HT1080 (cell line): Measurements from ENCODE around the gene DENND4B. TPM values are rescaled to one million over a fixed set of nuclear protein-coding genes. Genes with fewer than 3 reads are reported as not detected.

Experiments
- DNase-seq: peaks from one replicate; pipeline ENCODE4 v3.0.0-alpha.2; 2015; ENCODE audit warnings: low read depth
- total RNA-seq: library from RNA; depleted of rRNA; stranded (reverse); fragments of >200 nt; shearing (Covaris generic); gene quantifications from 2 replicates; pipeline ENCODE4 v1.2.3, GENCODE V29; 2014

Gene DENND4B
- total RNA-seq, 1 experiment from 2014 or later, result 15.2 TPM

GRCh38 chr1:153968972-153969371 lies 22.5 kb upstream of the DENND4B start:
- DNase-seq, result no peak

- no peak for DNase-seq
Observed at GRCh38 chr1:153968408-153968807, 21.9 kb upstream of the DENND4B start.

- no peak for DNase-seq
Observed at GRCh38 chr1:153968000-153968363, 21.5 kb upstream of the DENND4B start.

- DNase-seq, result peak; percentile 96
Observed at GRCh38 chr1:153967107-153967999, 20.8 kb upstream of the DENND4B start, which contains the start of gene CREB3L4. TSS of gene CREB3L4 (plus strand) at chr1:153967902. CDS start at chr1:153968526, 624 bp downstream.

- DNase-seq, result peak; percentile 68
Observed at GRCh38 chr1:153963850-153964331, 17.4 kb upstream of the DENND4B start.

- DNase-seq, result peak; percentile 95
Observed at GRCh38 chr1:153963030-153963849, 16.7 kb upstream of the DENND4B start, which contains the start of gene SLC39A1. TSS of gene SLC39A1 (minus strand) at chr1:153963537. CDS start at chr1:153962715, 822 bp downstream.

GRCh38 chr1:153962088-153963029 lies 15.8 kb upstream of the DENND4B start:
- DNase-seq, result peak; percentile 52

GRCh38 chr1:153961421-153961820 lies 14.9 kb upstream of the DENND4B start:
- DNase-seq, result no peak

GRCh38 chr1:153960206-153960605 lies 13.7 kb upstream of the DENND4B start:
- DNase-seq, result no peak

- DNase-seq, result no peak
Observed at GRCh38 chr1:153959454-153959853, 12.9 kb upstream of the DENND4B start.

GRCh38 chr1:153958961-153959260 lies 12.4 kb upstream of the DENND4B start:
- DNase-seq, result no peak

GRCh38 chr1:153958111-153958960 lies 11.8 kb upstream of the DENND4B start, which contains the start of gene CRTC2:
TSS of gene CRTC2 (minus strand) at chr1:153958612. CDS start at chr1:153958497, 115 bp downstream.
- DNase-seq, result peak; percentile 98

- peak; percentile 29 for DNase-seq
Observed at GRCh38 chr1:153957744-153958110, 11.2 kb upstream of the DENND4B start.

- no peak for DNase-seq
Observed at GRCh38 chr1:153956997-153957715, 10.6 kb upstream of the DENND4B start.

GRCh38 chr1:153954826-153955225 lies 8.3 kb upstream of the DENND4B start:
- DNase-seq, result no peak

- DNase-seq, result no peak
Observed at GRCh38 chr1:153953859-153954365, 7.4 kb upstream of the DENND4B start.

- no peak for DNase-seq
Observed at GRCh38 chr1:153951801-153952200, 5.3 kb upstream of the DENND4B start.

- no peak for DNase-seq
Observed at GRCh38 chr1:153951183-153951582, 4.7 kb upstream of the DENND4B start.
